GM12878 (cell line): ENCODE results near the gene FAT1. TPM values are rescaled to one million over a fixed set of nuclear protein-coding genes. Genes with fewer than 3 reads are reported as not detected.

Experiments used
- ATAC-seq: fragments of 200-7000 bp; cut with Tn5 transposase; 3 replicates; pipeline ENCODE4 v1.9.1; 2020; ENCODE audit warnings: mild to moderate bottlenecking, moderate library complexity
- BruUV-seq: library from RNA; stranded (reverse); fragments of 400-500 nt; replicated peaks from 2 replicates; lab custom pipeline; 2021; lab: Mats Ljungman, UMichigan
- CTCF ChIA-PET: fragments of 300-600 bp; sonication (Branson Sonifier 250); formaldehyde crosslinking; extraction: SDS; loops from one replicate; lab custom pipeline; 2021; ENCODE audit warnings: inconsistent platforms; lab: Yijun Ruan, JAX
- POLR2A ChIA-PET: fragments of 350-600 bp; formaldehyde crosslinking; extraction: SDS; loops from one replicate; lab custom pipeline; 2021; ENCODE audit warnings: inconsistent platforms; lab: Charles Lee
- RAD21 ChIA-PET: fragments of 300-600 bp; sonication (Branson Sonifier 250); formaldehyde crosslinking; loops from one replicate; lab custom pipeline; 2023; ENCODE audit warnings: antibody characterized with exemption; ENCODE audit not compliant: unreplicated experiment; lab: Charles Lee
- SMC1A ChIA-PET: fragments of 300-600 bp; sonication (Branson Sonifier 250); formaldehyde crosslinking; loops from one replicate; lab custom pipeline; 2023; ENCODE audit not compliant: unreplicated experiment, uncharacterized antibody; lab: Charles Lee
- DNase-seq: peaks from one replicate; pipeline ENCODE4 v3.0.0-alpha.2; 2011; ENCODE audit warnings: low read depth, low spot score
- FAIRE-seq: peaks from 3 replicates; lab custom pipeline; 2011; peaks lifted over from hg19 to GRCh38; lab: Jason Lieb, UNC
- H2AFZ ChIP-seq: 2 replicates; pipeline ENCODE4 v1.6.0; 2011; ENCODE audit warnings: low read depth, low read length, control low read depth; ENCODE audit not compliant: control insufficient read depth
- H3K27ac ChIP-seq: 2 replicates; pipeline ENCODE4 v1.5.1; 2011; ENCODE audit warnings: control low read depth; ENCODE audit not compliant: control insufficient read depth, insufficient read depth
- H3K27me3 ChIP-seq, 2 experiments: replicated peaks in 1 of 2; 2 replicates each; pipeline versions ENCODE4 v1.6.0 to v1.6.1; 2011; ENCODE audit warnings: low read length in 1 of 2; ENCODE audit not compliant: control insufficient read depth in 2 of 2, insufficient read depth in 2 of 2
- H3K36me3 ChIP-seq, 2 experiments: 2 replicates each; pipeline ENCODE4 v1.5.1; 2011; ENCODE audit warnings: low read length in 1 of 2; ENCODE audit not compliant: control insufficient read depth in 2 of 2, insufficient read depth in 2 of 2
- H3K4me1 ChIP-seq: 2 replicates; pipeline ENCODE4 v1.6.1; 2011; ENCODE audit warnings: mild to moderate bottlenecking, low read length, moderate library complexity, mixed read lengths; ENCODE audit not compliant: control insufficient read depth, insufficient read depth
- H3K4me2 ChIP-seq: 2 replicates; pipeline ENCODE4 v1.6.0; 2011; ENCODE audit warnings: control low read depth; ENCODE audit not compliant: control insufficient read depth, insufficient read depth
- H3K4me3 ChIP-seq: fragments of 200-600 bp; sonication (generic); 2 replicates; pipeline ENCODE4 v1.5.1; 2016
- H3K79me2 ChIP-seq: 2 replicates; pipeline ENCODE4 v1.6.0; 2011; ENCODE audit warnings: low read length; ENCODE audit not compliant: control insufficient read depth, insufficient read depth
- H3K9ac ChIP-seq: 2 replicates; pipeline ENCODE4 v1.8.0; 2011; ENCODE audit warnings: low read length, control low read depth, mixed read lengths; ENCODE audit not compliant: control insufficient read depth, insufficient read depth
- H3K9me3 ChIP-seq: replicated peaks from 3 replicates; pipeline ENCODE4 v1.5.1; 2011; ENCODE audit warnings: mild to moderate bottlenecking, low read length; ENCODE audit not compliant: control insufficient read depth, insufficient read depth
- H4K20me1 ChIP-seq: 2 replicates; pipeline ENCODE4 v1.6.0; 2011; ENCODE audit not compliant: control insufficient read depth, insufficient read depth
- CHD4 ChIP-seq: fragments of 200-600 bp; sonication (generic); IDR thresholded peaks from 2 replicates; pipeline ENCODE4 v1.6.1; 2016; ENCODE audit warnings: mild to moderate bottlenecking
- ESRRA ChIP-seq: IDR thresholded peaks from 2 replicates; pipeline ENCODE4 v1.6.1; 2012; ENCODE audit warnings: mild to moderate bottlenecking, low read length, improper control_type of control experiment
- HDAC2 ChIP-seq: fragments of 200-600 bp; sonication (generic); IDR thresholded peaks from 2 replicates; pipeline ENCODE4 v1.6.1; 2017
- PAX8 ChIP-seq: fragments of 450-650 bp; IDR thresholded peaks from 2 replicates; pipeline ENCODE4 v1.6.1; 2017; ENCODE audit warnings: mild to moderate bottlenecking, moderate library complexity
- TCF7 ChIP-seq: IDR thresholded peaks from 2 replicates; pipeline ENCODE4 v1.6.1; 2014; ENCODE audit warnings: antibody characterized with exemption, borderline replicate concordance
- WGBS: methylation state at CpG from one replicate; pipeline ENCODE4 v1.1.6; 2016; ENCODE audit warnings: low lambda C conversion rate; ENCODE audit not compliant: insufficient replicate concordance, insufficient coverage; ENCODE audit errors: missing lambda C conversion rate; 5-methylcytosine and 5-hydroxymethylcytosine counted together
- in situ Hi-C: fragments of 300-500 bp; cut with MboI; formaldehyde crosslinking; loops from 9 replicates; pipeline ENCODE4 v1.14.3; 2018; ENCODE audit warnings: mixed read lengths
- intact Hi-C: fragments of 100-400 bp; cut with micrococcal nuclease; formaldehyde crosslinking; loops from one replicate; pipeline ENCODE4 v1.14.2; 2022; ENCODE audit not compliant: unreplicated experiment
- polyA plus RNA-seq, 11 experiments: library from polyadenylated mRNA; depleted of rRNA in 4 of 11; unstranded in 6 of 11; stranded (reverse) in 5 of 11; fragments of >200 nt; fragmentation: Nextera tagmentation in 4 of 11; fragmentation: Illumina TruSeq in 1 of 11; extraction: Ambion mirVana in 4 of 11; extraction: Trizol in 1 of 11; gene quantifications; 1 replicate in 1 of 11; 2 replicates in 10 of 11; pipeline versions ENCODE4 v1.2.1 to v1.2.3, GENCODE V29; 2011 to 2016; ENCODE audit warnings: inconsistent platforms in 2 of 11, missing spikeins in 2 of 11, low read depth in 1 of 11
- total RNA-seq, 4 experiments: library from RNA; depleted of rRNA in 3 of 4; stranded (reverse); fragments of >200 nt in 3 of 4; fragmentation: Illumina TruSeq in 1 of 4; extraction: Trizol in 1 of 4; gene quantifications; 2 replicates each; pipeline versions ENCODE4 v1.2.1 to v1.2.3, GENCODE V29; 2013 to 2021
- TF ChIP-seq, protein P1 (sequence below): IDR thresholded peaks from 2 replicates; pipeline ENCODE4 v1.6.1; 2011; ENCODE audit warnings: low read depth, low read length, improper control_type of control experiment, borderline replicate concordance

The FAT1 gene
- total and polyA plus RNA-seq, 10 of the 15 experiments (the other 5 are each of a cell fraction or from before 2014, with no cell fraction given) = 0.04 to 11.8 (median 0.11) TPM; not detected in 1

DNA sequence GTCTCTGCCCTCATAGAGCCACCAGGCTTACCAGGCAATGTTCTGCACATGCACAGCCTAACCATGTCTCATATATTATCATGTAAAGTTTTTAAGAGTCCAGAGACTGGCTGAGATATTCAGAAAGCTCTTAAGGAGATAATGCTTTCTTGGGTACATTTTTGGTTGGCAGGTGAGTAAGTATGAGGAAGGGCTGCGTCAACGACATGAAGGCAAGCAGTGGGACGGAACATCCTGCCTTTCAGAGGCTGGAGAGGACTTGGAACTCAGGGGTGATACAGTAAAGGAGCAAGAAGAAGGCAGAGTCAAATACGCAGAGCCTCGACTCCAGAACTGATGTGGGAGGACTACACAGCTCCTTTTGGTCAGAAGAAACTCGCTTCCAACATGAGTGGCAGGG, 93.5 kb downstream of the FAT1 start:
- H3K9ac ChIP-seq = no peak overlapping the region
- H3K79me2 ChIP-seq = no peaks in the 10 kb centered on the region
- no peaks in the 10 kb centered on the region for H3K27me3 ChIP-seq
- no peaks in the 10 kb centered on the region for H4K20me1 ChIP-seq
- intact Hi-C loops = no loop called here
- ATAC-seq (no peak), DNase-seq (no peak), FAIRE-seq (no peak)
- CTCF ChIA-PET = no interaction called here
- no TSS peak for BruUV-seq
- H3K4me3 ChIP-seq = no peak overlapping the region
- H2AFZ ChIP-seq = no peak overlapping the region
- TF ChIP-seq HDAC2 = no peak
- 29% methylated on average over 6 of the region's 6 CpGs for WGBS
- RAD21 ChIA-PET = no interaction called here
- in situ Hi-C loops = no loop called here
- no peaks in the 10 kb centered on the region for H3K36me3 ChIP-seq
- H3K4me1 ChIP-seq = no peaks in the 10 kb centered on the region
- H3K27ac ChIP-seq = no peak overlapping the region
- SMC1A ChIA-PET = no interaction called here
- POLR2A ChIA-PET = no interaction called here
- H3K9me3 ChIP-seq = peaks cover 1% of the 10 kb centered on the region; the same call in 1 of the 3 replicates
- H3K4me2 ChIP-seq = no peak overlapping the region

DNA sequence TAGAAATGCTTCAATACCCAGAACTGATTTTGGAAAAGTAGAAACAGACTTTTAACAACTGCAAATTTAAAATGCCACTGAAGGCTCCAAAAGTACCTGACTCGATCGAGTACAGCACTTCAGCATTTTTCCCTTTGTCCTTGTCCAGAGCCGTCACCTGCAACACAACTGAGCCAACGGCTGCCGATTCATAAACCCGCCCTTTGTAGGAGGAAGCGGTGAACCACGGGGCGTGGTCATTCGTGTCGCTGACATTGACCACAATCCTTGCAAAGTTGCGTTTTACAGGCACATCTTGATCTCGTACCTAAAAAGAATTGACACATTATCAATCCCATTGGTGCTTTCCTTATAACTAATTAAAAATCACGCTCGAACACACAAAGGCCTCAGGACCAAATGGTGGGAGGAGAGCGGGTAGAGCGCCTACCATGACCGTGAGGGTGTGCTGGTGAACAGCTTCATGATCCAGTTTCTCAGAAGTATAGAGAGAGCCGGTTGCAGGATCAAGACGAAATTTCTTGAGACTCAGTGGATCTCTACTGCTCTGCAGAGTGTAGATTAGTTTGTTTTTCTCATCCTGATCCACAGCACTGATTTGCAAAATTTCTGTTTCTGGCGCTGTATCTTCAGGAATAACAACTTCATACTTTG, 95.5 kb downstream of the FAT1 start:
- in situ Hi-C loops (no loop called here), intact Hi-C loops (no loop called here)
- BruUV-seq = no TSS peak
- Histone ChIP-seq H3K9me3 (no peaks in the 10 kb centered on the region; the same call in 2 of the 3 replicates), H3K27ac (no peak overlapping the region), H3K27me3 (no peaks in the 10 kb centered on the region), H4K20me1 (no peaks in the 10 kb centered on the region), H3K4me2 (no peak overlapping the region), H3K9ac (no peak overlapping the region), H3K36me3 (no peaks in the 10 kb centered on the region), H3K79me2 (no peaks in the 10 kb centered on the region), H3K4me1 (no peaks in the 10 kb centered on the region), H2AFZ (no peak overlapping the region), H3K4me3 (no peak overlapping the region)
- POLR2A ChIA-PET = no interaction called here
- 59% methylated on average over 21 of the region's 21 CpGs for WGBS
- TF ChIP-seq PAX8 (no peak), CHD4 (no peak), TCF7 (no peak), ESRRA (no peak)
- TF ChIP-seq, protein P1, sequence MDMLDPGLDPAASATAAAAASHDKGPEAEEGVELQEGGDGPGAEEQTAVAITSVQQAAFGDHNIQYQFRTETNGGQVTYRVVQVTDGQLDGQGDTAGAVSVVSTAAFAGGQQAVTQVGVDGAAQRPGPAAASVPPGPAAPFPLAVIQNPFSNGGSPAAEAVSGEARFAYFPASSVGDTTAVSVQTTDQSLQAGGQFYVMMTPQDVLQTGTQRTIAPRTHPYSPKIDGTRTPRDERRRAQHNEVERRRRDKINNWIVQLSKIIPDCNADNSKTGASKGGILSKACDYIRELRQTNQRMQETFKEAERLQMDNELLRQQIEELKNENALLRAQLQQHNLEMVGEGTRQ = no peak
- ATAC-seq = no peak
- RAD21 ChIA-PET = no interaction called here
- SMC1A ChIA-PET = no interaction called here
- CTCF ChIA-PET = no interaction called here
- FAIRE-seq = no peak
- no peak for DNase-seq
